HEK293 (cell line): Measurements from ENCODE around the gene RNF19B.

Source experiments
- EGR2 ChIP-seq: fragments of 450-650 bp; formaldehyde crosslinking; IDR thresholded peaks from 2 replicates; pipeline ENCODE4 v1.5.1; 2016; ENCODE audit warnings: low read depth, missing biosample characterization, missing genetic modification characterization
- ZBTB17 ChIP-seq: fragments of 450-650 bp; formaldehyde crosslinking; IDR thresholded peaks from 2 replicates; pipeline ENCODE4 v1.5.1; 2016; ENCODE audit warnings: missing biosample characterization, missing genetic modification characterization
- ZBTB20 ChIP-seq: fragments of 450-650 bp; formaldehyde crosslinking; IDR thresholded peaks from 2 replicates; pipeline ENCODE4 v1.5.1; 2016; ENCODE audit warnings: missing biosample characterization, missing genetic modification characterization
- ZNF350 ChIP-seq: fragments of 450-650 bp; formaldehyde crosslinking; IDR thresholded peaks from 2 replicates; pipeline ENCODE4 v1.5.0; 2017; ENCODE audit warnings: missing biosample characterization, mild to moderate bottlenecking, missing genetic modification characterization
- ZNF488 ChIP-seq: fragments of 450-650 bp; formaldehyde crosslinking; IDR thresholded peaks from 2 replicates; pipeline ENCODE4 v1.5.1; 2016; ENCODE audit warnings: missing biosample characterization, missing genetic modification characterization
- ZSCAN30 ChIP-seq: fragments of 450-650 bp; IDR thresholded peaks from 2 replicates; pipeline ENCODE4 v1.5.1; 2018; ENCODE audit warnings: missing biosample characterization, mild to moderate bottlenecking, missing genetic modification characterization, moderate library complexity
- TF ChIP-seq, protein P1 (sequence below): fragments of 450-650 bp; formaldehyde crosslinking; optimal IDR thresholded peaks from 2 replicates; pipeline ENCODE3; 2016; ENCODE audit warnings: missing biosample characterization, mild to moderate bottlenecking, missing genetic modification characterization
- TF ChIP-seq, protein P2 (sequence below): fragments of 450-650 bp; formaldehyde crosslinking; IDR thresholded peaks from 2 replicates; pipeline ENCODE4 v1.5.1; 2016; ENCODE audit warnings: missing biosample characterization, missing genetic modification characterization

GRCh38 chr1:32939655-32940371 is 24.8 kb downstream of the RNF19B start:
- TF ChIP-seq, protein P1, sequence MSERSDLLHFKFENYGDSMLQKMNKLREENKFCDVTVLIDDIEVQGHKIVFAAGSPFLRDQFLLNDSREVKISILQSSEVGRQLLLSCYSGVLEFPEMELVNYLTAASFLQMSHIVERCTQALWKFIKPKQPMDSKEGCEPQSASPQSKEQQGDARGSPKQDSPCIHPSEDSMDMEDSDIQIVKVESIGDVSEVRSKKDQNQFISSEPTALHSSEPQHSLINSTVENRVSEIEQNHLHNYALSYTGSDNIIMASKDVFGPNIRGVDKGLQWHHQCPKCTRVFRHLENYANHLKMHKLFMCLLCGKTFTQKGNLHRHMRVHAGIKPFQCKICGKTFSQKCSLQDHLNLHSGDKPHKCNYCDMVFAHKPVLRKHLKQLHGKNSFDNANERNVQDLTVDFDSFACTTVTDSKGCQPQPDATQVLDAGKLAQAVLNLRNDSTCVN, result no peak
- TF ChIP-seq, protein P2, sequence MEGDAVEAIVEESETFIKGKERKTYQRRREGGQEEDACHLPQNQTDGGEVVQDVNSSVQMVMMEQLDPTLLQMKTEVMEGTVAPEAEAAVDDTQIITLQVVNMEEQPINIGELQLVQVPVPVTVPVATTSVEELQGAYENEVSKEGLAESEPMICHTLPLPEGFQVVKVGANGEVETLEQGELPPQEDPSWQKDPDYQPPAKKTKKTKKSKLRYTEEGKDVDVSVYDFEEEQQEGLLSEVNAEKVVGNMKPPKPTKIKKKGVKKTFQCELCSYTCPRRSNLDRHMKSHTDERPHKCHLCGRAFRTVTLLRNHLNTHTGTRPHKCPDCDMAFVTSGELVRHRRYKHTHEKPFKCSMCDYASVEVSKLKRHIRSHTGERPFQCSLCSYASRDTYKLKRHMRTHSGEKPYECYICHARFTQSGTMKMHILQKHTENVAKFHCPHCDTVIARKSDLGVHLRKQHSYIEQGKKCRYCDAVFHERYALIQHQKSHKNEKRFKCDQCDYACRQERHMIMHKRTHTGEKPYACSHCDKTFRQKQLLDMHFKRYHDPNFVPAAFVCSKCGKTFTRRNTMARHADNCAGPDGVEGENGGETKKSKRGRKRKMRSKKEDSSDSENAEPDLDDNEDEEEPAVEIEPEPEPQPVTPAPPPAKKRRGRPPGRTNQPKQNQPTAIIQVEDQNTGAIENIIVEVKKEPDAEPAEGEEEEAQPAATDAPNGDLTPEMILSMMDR (tag by site-specific recombination), result no peak
- TF ChIP-seq ZSCAN30 (no peak), ZNF350 (tag by site-specific recombination) (no peak), EGR2 (tag by site-specific recombination) (peak; percentile 36; the same call in 1 of the 2 replicates), ZBTB20 (no peak), ZNF488 (tag by site-specific recombination) (no peak), ZBTB17 (tag by site-specific recombination) (no peak)
